ENCODE data around the gene FABP6. TPM values are rescaled to one million over a fixed set of nuclear protein-coding genes. Genes with fewer than 3 reads are reported as not detected.
A peak's percentile ranks its signal among the peaks of the same experiment; 100 is the strongest.

FABP6 gene
- total RNA-seq, 1 experiment from 2014 or later = 5.2 TPM

DNA sequence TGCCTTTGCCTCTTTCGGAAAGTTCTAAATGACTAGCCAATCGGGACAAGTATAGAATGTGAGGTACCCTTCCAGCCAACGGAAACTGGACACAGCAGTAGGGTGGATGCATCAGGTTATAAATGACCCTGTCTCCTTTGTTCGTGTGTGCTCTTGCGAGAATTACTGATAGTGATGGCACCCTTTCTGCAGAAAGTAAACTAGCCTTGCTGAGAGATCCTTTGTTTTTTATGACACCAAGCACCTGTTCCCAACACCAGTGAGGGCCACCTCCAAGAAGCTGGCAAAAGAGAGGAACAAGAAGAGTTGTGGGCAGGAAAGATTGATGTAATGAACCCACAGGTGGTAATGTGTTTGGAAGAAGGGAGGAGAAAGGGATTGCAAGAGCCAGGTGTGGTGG lies 42.8 kb upstream of the FABP6 start:
- TF ChIP-seq, protein P1, sequence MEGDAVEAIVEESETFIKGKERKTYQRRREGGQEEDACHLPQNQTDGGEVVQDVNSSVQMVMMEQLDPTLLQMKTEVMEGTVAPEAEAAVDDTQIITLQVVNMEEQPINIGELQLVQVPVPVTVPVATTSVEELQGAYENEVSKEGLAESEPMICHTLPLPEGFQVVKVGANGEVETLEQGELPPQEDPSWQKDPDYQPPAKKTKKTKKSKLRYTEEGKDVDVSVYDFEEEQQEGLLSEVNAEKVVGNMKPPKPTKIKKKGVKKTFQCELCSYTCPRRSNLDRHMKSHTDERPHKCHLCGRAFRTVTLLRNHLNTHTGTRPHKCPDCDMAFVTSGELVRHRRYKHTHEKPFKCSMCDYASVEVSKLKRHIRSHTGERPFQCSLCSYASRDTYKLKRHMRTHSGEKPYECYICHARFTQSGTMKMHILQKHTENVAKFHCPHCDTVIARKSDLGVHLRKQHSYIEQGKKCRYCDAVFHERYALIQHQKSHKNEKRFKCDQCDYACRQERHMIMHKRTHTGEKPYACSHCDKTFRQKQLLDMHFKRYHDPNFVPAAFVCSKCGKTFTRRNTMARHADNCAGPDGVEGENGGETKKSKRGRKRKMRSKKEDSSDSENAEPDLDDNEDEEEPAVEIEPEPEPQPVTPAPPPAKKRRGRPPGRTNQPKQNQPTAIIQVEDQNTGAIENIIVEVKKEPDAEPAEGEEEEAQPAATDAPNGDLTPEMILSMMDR (conservative IDR thresholded peaks at IDR 0.05) = no peak
- Mint-ChIP-seq H3K27ac (peak overlapping the region in 1 of 3 experiments; percentile 0; a peak in 1 of 7 replicates), H3K9me3 (peaks cover 21 to 23% of the 10 kb centered on the region in 2 experiments), H3K36me3 (ENCODE audit: insufficient read depth in 1 of 3, low read depth in 3 of 3) (peaks cover 16 to 22% (median 16%) of the 10 kb centered on the region in 3 experiments), H3K4me3 (peak overlapping the region in 1 of 2 experiments; percentile 4; a peak in 1 of 5 replicates), H3K4me1 (peaks cover 16 to 26% of the 10 kb centered on the region in 2 experiments), H3K27me3 (ENCODE audit: low read depth) (peaks cover 7% of the 10 kb centered on the region)
- H3K23ac ChIP-seq (ENCODE audit: insufficient read length, low read depth, low read length) = no peak overlapping the region
- H2BK5ac ChIP-seq (ENCODE audit: insufficient read length, low read length) = no peak overlapping the region
- peaks cover 4% of the 10 kb centered on the region for H3K9me3 ChIP-seq (ENCODE audit: control insufficient read depth, low read depth, low read length)
- H4K20me1 ChIP-seq (ENCODE audit: control insufficient read depth, insufficient read depth, insufficient read length) = no peaks in the 10 kb centered on the region
- H2AK5ac ChIP-seq (ENCODE audit: insufficient read length, low read length) = no peak overlapping the region
- no peak overlapping the region for H3K4ac ChIP-seq (ENCODE audit: low read depth, low read length)
- H2AFZ ChIP-seq (ENCODE audit: low read length) = no peak overlapping the region
- DNase-seq = no peak
- no peak overlapping the region for H3K18ac ChIP-seq (ENCODE audit: insufficient read length, low read depth, low read length)
- no peak overlapping the region for H3K56ac ChIP-seq (ENCODE audit: insufficient read length, low read depth, low read length)
- H4K8ac ChIP-seq (replicated peaks; ENCODE audit: insufficient read length, low read depth, low read length) = no peak overlapping the region
- H3K23me2 ChIP-seq (ENCODE audit: insufficient read length, low read depth, low read length, poor library complexity, severe bottlenecking) = no peaks in the 10 kb centered on the region
- H2BK120ac ChIP-seq (ENCODE audit: low read depth, low read length, poor library complexity, severe bottlenecking) = no peak overlapping the region
- no peak overlapping the region for H2BK20ac ChIP-seq (ENCODE audit: low read depth, low read length, poor library complexity, severe bottlenecking)
- H4K91ac ChIP-seq (ENCODE audit: insufficient read length, low read depth, low read length) = peak overlapping the region; percentile 71
- no peak overlapping the region for H3T11ph ChIP-seq (ENCODE audit: low read length)
- no peak overlapping the region for H3K14ac ChIP-seq (ENCODE audit: insufficient read depth, low read length)
- H3K4me1 ChIP-seq (ENCODE audit: insufficient read depth, low read length) = no peaks in the 10 kb centered on the region; the same call in 1 of the 2 replicates
- no peaks in the 10 kb centered on the region for H3K79me1 ChIP-seq (ENCODE audit: insufficient read depth, low read depth, low read length, poor library complexity, severe bottlenecking)
- no peaks in the 10 kb centered on the region for H3K27me3 ChIP-seq (ENCODE audit: insufficient read depth, low read length)
- H2BK12ac ChIP-seq (ENCODE audit: insufficient read length, low read depth, low read length) = peak overlapping the region; percentile 10
- no CpG with 5 or more reads among the region's 5 CpGs for WGBS (ENCODE audit: extremely low coverage, insufficient read length, low lambda C conversion rate)
- H2BK15ac ChIP-seq (ENCODE audit: low read depth, low read length) = no peak overlapping the region
- H4K5ac ChIP-seq (ENCODE audit: insufficient read length, low read depth, low read length) = no peak overlapping the region
- no peak overlapping the region for H3K4me2 ChIP-seq (ENCODE audit: insufficient read depth, insufficient read length, low read length)
- H3K79me2 ChIP-seq (ENCODE audit: insufficient read depth, low read length) = 0 out of 2 replicates have a peak, but pooled peaks cover 1% of the 10 kb centered on the region
- no peak overlapping the region for H3K9ac ChIP-seq (ENCODE audit: extremely low read depth, insufficient read length, low read length)
- no peak overlapping the region for H3K27ac ChIP-seq (ENCODE audit: insufficient read length, low read depth, low read length)

Data from H9 (cell line).